Uterus (tissue), 4 donors: ENCODE results near the gene INPP4A. TPM values are rescaled to one million over a fixed set of nuclear protein-coding genes. Genes with fewer than 3 reads are reported as not detected.
A peak's percentile ranks its signal among the peaks of the same experiment; 100 is the strongest.

Source experiments
- DNase-seq, 2 donors: peaks; one replicate each; pipeline ENCODE4 v3.0.0-alpha.2; 2019 to 2020
- H3K27ac ChIP-seq, 2 donors: fragments of 200-600 bp; sonication (generic); 1 replicate in 1 of 2; 2 replicates in 1 of 2; pipeline ENCODE4 v1.5.1; 2016 to 2018
- H3K27me3 ChIP-seq, 2 donors: fragments of 200-600 bp; sonication (generic); one replicate each; pipeline ENCODE4 v1.5.1; 2018 to 2019; ENCODE audit warnings: control low read depth in 1 of 2
- H3K36me3 ChIP-seq, 2 donors: fragments of 200-600 bp; sonication (generic); one replicate each; pipeline ENCODE4 v1.5.1; 2019; ENCODE audit warnings: control low read depth in 1 of 2
- H3K4me1 ChIP-seq, 2 donors: fragments of 200-600 bp; sonication (generic); one replicate each; pipeline ENCODE4 v1.5.1; 2018 to 2019; ENCODE audit warnings: control low read depth in 1 of 2
- H3K4me3 ChIP-seq, 2 donors: fragments of 200-600 bp; sonication (generic); 1 replicate in 1 of 2; 2 replicates in 1 of 2; pipeline ENCODE4 v1.5.1; 2018 to 2019; ENCODE audit warnings: mild to moderate bottlenecking in 1 of 2
- H3K9me3 ChIP-seq, 2 donors: fragments of 200-600 bp; sonication (generic); one replicate each; pipeline ENCODE4 v1.5.1; 2019; ENCODE audit warnings: control low read depth in 1 of 2
- CTCF ChIP-seq, 4 experiments: fragments of 200-600 bp in 2 of 4; fragments of 450-650 bp in 2 of 4; sonication (generic) in 2 of 4; IDR thresholded peaks; one replicate each; pipeline ENCODE4 v1.5.1; 2016 to 2019; ENCODE audit warnings: antibody characterized with exemption in 4 of 4, mild to moderate bottlenecking in 2 of 4, moderate library complexity in 1 of 4
- POLR2A ChIP-seq, 2 donors: fragments of 450-650 bp; IDR thresholded peaks; one replicate each; pipeline ENCODE4 v1.6.1; 2016; ENCODE audit warnings: antibody characterized with exemption in 2 of 2, mild to moderate bottlenecking in 1 of 2, moderate library complexity in 1 of 2
- intact Hi-C: fragments of 100-400 bp; cut with DNase I; formaldehyde crosslinking; loops from one replicate; pipeline ENCODE4 v1.15.1; 2023; ENCODE audit warnings: low total_unique reads
- total RNA-seq, 4 donors: library from RNA; depleted of rRNA in 3 of 4; stranded (reverse); fragments of >200 nt in 3 of 4; gene quantifications; one replicate each; pipeline versions ENCODE4 v1.1.0 to v1.2.4, GENCODE V29; 2014 to 2023
- donor health status: DM: yes; HTN: yes; CAD: no.

The INPP4A gene
- total RNA-seq, 4 donors from 2014 or later: 8.7 to 40.2 (median 35.2) TPM

- intact Hi-C loops: no loop called here
- peak overlapping the region in 1 of 2 donors; percentile 14 for H3K27ac ChIP-seq
- peaks cover 0 to 10% of the 10 kb centered on the region in 2 donors for H3K4me1 ChIP-seq
- no peaks in the 10 kb centered on the region for H3K36me3 ChIP-seq
- TF ChIP-seq POLR2A (IDR thresholded peaks at IDR 0.05): no peak
- peak in 1 of 4 experiments; percentile 0 for TF ChIP-seq CTCF (IDR thresholded peaks at IDR 0.05)
- no peaks in the 10 kb centered on the region for H3K27me3 ChIP-seq
- DNase-seq: no peak
- no peak overlapping the region for H3K4me3 ChIP-seq
- no peaks in the 10 kb centered on the region for H3K9me3 ChIP-seq
Observed at GRCh38 chr2:98488252-98488651, 43.6 kb downstream of the INPP4A start.

- no peaks in the 10 kb centered on the region for H3K9me3 ChIP-seq
- TF ChIP-seq POLR2A (IDR thresholded peaks at IDR 0.05) (no peak), CTCF (IDR thresholded peaks at IDR 0.05) (no peak)
- intact Hi-C loops: no loop called here
- no peak for DNase-seq
- peak overlapping the region in 1 of 2 donors; percentile 69 for H3K27ac ChIP-seq
- H3K4me1 ChIP-seq: peaks cover 0 to 10% of the 10 kb centered on the region in 2 donors
- H3K36me3 ChIP-seq: no peaks in the 10 kb centered on the region
- H3K4me3 ChIP-seq: no peak overlapping the region
- H3K27me3 ChIP-seq: no peaks in the 10 kb centered on the region
Observed at GRCh38 chr2:98489486-98489885, 44.8 kb downstream of the INPP4A start.

DNA sequence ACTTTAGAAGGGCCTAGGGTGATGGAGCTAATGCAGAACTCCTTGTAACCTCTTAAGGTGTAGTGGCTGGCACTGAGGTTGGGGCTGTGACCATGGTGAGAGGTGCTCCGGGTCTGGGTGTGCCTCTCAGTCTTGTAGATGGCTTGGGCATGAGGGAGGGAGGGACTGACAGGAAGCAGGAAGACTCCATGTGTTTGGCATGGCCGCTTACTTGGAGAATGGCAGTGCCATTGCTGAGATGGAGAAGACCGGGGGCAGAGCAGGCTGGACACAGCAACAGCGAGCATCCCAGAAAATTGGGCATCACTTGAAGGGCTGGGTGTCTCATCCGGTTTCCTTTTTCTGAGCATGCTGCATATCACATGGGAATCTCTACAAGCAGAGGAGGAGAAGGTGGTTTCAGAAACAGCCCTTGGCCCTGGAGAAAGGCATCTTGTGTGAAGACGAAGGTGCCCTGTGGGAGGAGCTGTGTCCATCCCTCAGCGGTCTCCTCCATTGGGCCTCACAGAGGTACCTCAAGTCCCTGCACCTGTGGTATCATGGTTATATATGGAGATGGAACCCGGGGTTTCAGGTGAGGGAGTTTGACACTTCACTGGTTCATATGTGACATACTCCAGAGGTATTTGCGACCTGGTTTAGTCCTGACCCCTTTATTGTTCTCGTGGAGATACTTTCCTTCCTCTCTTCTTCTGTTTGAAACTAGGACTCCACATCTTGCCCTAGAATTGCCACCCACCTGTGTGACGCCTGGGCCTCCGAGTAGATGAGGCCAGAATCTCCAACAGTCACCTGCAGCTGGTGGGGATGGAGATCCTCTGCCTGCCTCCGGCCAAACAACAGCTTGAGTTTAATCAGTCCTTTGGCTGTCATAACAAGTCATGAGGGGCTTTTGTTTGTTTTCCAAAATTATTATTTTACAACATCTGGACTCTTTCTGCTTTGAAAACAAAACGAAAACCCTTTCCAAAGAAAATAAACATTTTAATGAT, 45.6 kb downstream of the INPP4A start:
- Histone ChIP-seq H3K4me3 (no peak overlapping the region), H3K36me3 (no peaks in the 10 kb centered on the region), H3K9me3 (no peaks in the 10 kb centered on the region), H3K27ac (peak overlapping the region; percentile 60 to 69), H3K27me3 (no peaks in the 10 kb centered on the region), H3K4me1 (peaks cover 0 to 10% of the 10 kb centered on the region in 2 donors)
- TF ChIP-seq CTCF (IDR thresholded peaks at IDR 0.05): no peak
- TF ChIP-seq POLR2A (IDR thresholded peaks at IDR 0.05): no peak
- no peak for DNase-seq
- intact Hi-C loops: no loop called here

- Histone ChIP-seq H3K27me3 (no peaks in the 10 kb centered on the region), H3K27ac (peak overlapping the region; percentile 60 to 69), H3K9me3 (no peaks in the 10 kb centered on the region), H3K36me3 (no peaks in the 10 kb centered on the region), H3K4me1 (peaks cover 0 to 10% of the 10 kb centered on the region in 2 donors), H3K4me3 (no peak overlapping the region)
- no peak for DNase-seq
- TF ChIP-seq POLR2A (IDR thresholded peaks at IDR 0.05): no peak
- TF ChIP-seq CTCF (IDR thresholded peaks at IDR 0.05): no peak
- intact Hi-C loops: no loop called here
Observed at GRCh38 chr2:98492441-98492840, 47.8 kb downstream of the INPP4A start.

- intact Hi-C loops: no loop called here
- TF ChIP-seq CTCF (IDR thresholded peaks at IDR 0.05) (no peak), POLR2A (IDR thresholded peaks at IDR 0.05) (no peak)
- no peaks in the 10 kb centered on the region for H3K36me3 ChIP-seq
- DNase-seq: no peak
- peaks cover 0 to 10% of the 10 kb centered on the region in 2 donors for H3K4me1 ChIP-seq
- no peak overlapping the region for H3K4me3 ChIP-seq
- H3K27me3 ChIP-seq: no peaks in the 10 kb centered on the region
- H3K27ac ChIP-seq: no peak overlapping the region
- H3K9me3 ChIP-seq: no peaks in the 10 kb centered on the region
Observed at GRCh38 chr2:98494699-98495098, 50.0 kb downstream of the INPP4A start.
